GM21381 (cell line): ENCODE data around the gene GJD3.
"Not testable (repeated sequence)": the region's sequence is repeated elsewhere in the genome, so short reads cannot be mapped to it uniquely, and the experiment has no call there.

Experiments
- ATAC-seq: cut with Tn5 transposase; IDR thresholded peaks from one replicate; pipeline ENCODE4 v1.9.1; 2021; ENCODE audit warnings: mild to moderate bottlenecking, moderate library complexity; ENCODE audit not compliant: unreplicated experiment

Gene GJD3

GRCh38 chr17:40364121-40364861, at the start of gene GJD3:
GJD3 (minus strand) TSS chr17:40364737; CDS start chr17:40363815, 922 bp downstream.
- ATAC-seq, result no peak

- not testable (repeated sequence) for ATAC-seq
Observed at GRCh38 chr17:40414312-40414711, 49.8 kb upstream of the GJD3 start.

- no peak for ATAC-seq
Observed at GRCh38 chr17:40412880-40413279, 48.3 kb upstream of the GJD3 start.

- ATAC-seq, result no peak
Observed at GRCh38 chr17:40411821-40412220, 47.3 kb upstream of the GJD3 start.

- ATAC-seq, result no peak
Observed at GRCh38 chr17:40410082-40410481, 45.5 kb upstream of the GJD3 start.

- not testable (repeated sequence) for ATAC-seq
Observed at GRCh38 chr17:40409540-40409939, 45.0 kb upstream of the GJD3 start.

GRCh38 chr17:40407460-40407859, 42.9 kb upstream of the GJD3 start:
- no peak for ATAC-seq

GRCh38 chr17:40404003-40404402, 39.5 kb upstream of the GJD3 start:
- ATAC-seq, result no peak

- no peak for ATAC-seq
Observed at GRCh38 chr17:40402668-40403067, 38.1 kb upstream of the GJD3 start.

- ATAC-seq, result no peak
Observed at GRCh38 chr17:40399185-40399584, 34.6 kb upstream of the GJD3 start.

- not testable (repeated sequence) for ATAC-seq
Observed at GRCh38 chr17:40386555-40386954, 22.0 kb upstream of the GJD3 start.

- no peak for ATAC-seq
Observed at GRCh38 chr17:40382251-40382650, 17.7 kb upstream of the GJD3 start.

GRCh38 chr17:40378966-40379365, 14.4 kb upstream of the GJD3 start:
- no peak for ATAC-seq

- no peak for ATAC-seq
Observed at GRCh38 chr17:40377832-40378231, 13.3 kb upstream of the GJD3 start.

- ATAC-seq, result not testable (repeated sequence)
Observed at GRCh38 chr17:40376541-40376940, 12.0 kb upstream of the GJD3 start.

GRCh38 chr17:40375786-40376185, 11.2 kb upstream of the GJD3 start:
- ATAC-seq, result not testable (repeated sequence)

GRCh38 chr17:40374821-40375498, 10.4 kb upstream of the GJD3 start:
- ATAC-seq, result no peak

GRCh38 chr17:40373999-40374398, 9.5 kb upstream of the GJD3 start:
- ATAC-seq, result no peak

GRCh38 chr17:40373324-40373723, 8.8 kb upstream of the GJD3 start:
- ATAC-seq, result no peak

GRCh38 chr17:40372644-40373043, 8.1 kb upstream of the GJD3 start:
- ATAC-seq, result not testable (repeated sequence)

GRCh38 chr17:40372031-40372430, 7.5 kb upstream of the GJD3 start:
- no peak for ATAC-seq

- ATAC-seq, result no peak
Observed at GRCh38 chr17:40371261-40371929, 6.9 kb upstream of the GJD3 start.
